Measurements from ENCODE around the gene OR9Q2.

The OR9Q2 gene

GRCh38 chr11:58188770-58189169, at the start of gene OR9Q2:
TSS of gene OR9Q2 (plus strand) at chr11:58189070. CDS start at chr11:58190491, 1,421 bp downstream.
- H3K9me3 ChIP-seq (ENCODE audit: severe bottlenecking) = no peaks in the 10 kb centered on the region
- H3K4me1 ChIP-seq (ENCODE audit: insufficient read depth, poor library complexity, severe bottlenecking) = no peaks in the 10 kb centered on the region
- no peak for ATAC-seq (ENCODE audit: low read depth)
- no peak for DNase-seq (ENCODE audit: low spot score)
- no peaks in the 10 kb centered on the region for H3K36me3 ChIP-seq (ENCODE audit: low read depth)
- no peaks in the 10 kb centered on the region for H3K27me3 ChIP-seq (ENCODE audit: insufficient read depth, poor library complexity, severe bottlenecking)
- no peak for TF ChIP-seq CTCF (IDR thresholded peaks at IDR 0.05; ENCODE audit: poor library complexity, severe bottlenecking)
- no peak within 1 kb of the TSS for H3K4me3 ChIP-seq (ENCODE audit: severe bottlenecking)
- no peak within 1 kb of the TSS for H3K27ac ChIP-seq (ENCODE audit: poor library complexity, severe bottlenecking)

DNA sequence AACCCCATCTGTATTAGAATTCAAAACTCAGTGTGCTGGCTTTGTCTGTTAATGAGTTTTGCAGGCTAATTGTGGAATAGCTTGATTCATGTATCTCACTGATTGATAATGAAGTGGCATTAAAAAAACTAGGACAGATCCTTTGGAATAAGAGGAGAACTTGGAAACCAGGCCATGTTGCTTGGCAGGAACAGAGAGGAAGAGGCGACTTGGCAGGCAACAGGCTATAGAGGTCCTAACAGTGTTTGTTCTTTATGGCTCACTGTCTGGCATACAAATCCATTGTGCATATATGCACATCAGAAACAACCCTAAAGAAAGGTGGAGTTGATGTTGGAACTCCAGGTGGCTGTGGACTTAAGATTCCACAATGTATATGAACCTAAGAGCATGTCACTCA, 46.1 kb upstream of the OR9Q2 start:
- DNase-seq (ENCODE audit: low spot score) = no peak
- no peak for TF ChIP-seq CTCF (IDR thresholded peaks at IDR 0.05; ENCODE audit: poor library complexity, severe bottlenecking)

DNA sequence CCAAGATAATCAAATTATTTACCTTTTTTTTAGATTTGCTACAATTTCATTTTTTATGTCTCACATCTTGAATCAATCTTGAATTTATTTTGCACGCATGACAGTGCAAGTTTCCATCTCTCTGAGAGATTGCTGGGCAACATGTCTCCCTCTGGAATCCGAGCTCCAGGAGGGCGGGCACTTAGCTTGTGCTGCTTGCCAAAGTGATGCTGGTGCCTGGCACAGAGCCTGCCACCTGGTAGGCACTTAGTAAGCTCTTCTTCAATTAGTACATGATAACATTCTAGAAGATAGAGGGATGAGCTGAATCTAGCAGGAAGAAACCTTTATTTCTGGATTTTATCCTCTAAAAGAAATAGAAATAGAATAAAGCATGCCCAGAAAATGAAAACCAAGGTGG, 36.1 kb upstream of the OR9Q2 start:
- ATAC-seq (ENCODE audit: low read depth) (no peak), DNase-seq (ENCODE audit: low spot score) (no peak)
- H3K36me3 ChIP-seq (ENCODE audit: low read depth) = no peaks in the 10 kb centered on the region
- no peak overlapping the region for H3K4me3 ChIP-seq (ENCODE audit: severe bottlenecking)
- no peaks in the 10 kb centered on the region for H3K27me3 ChIP-seq (ENCODE audit: insufficient read depth, poor library complexity, severe bottlenecking)
- H3K27ac ChIP-seq (ENCODE audit: poor library complexity, severe bottlenecking) = no peak overlapping the region
- no peaks in the 10 kb centered on the region for H3K9me3 ChIP-seq (ENCODE audit: severe bottlenecking)
- no peaks in the 10 kb centered on the region for H3K4me1 ChIP-seq (ENCODE audit: insufficient read depth, poor library complexity, severe bottlenecking)
- TF ChIP-seq CTCF (IDR thresholded peaks at IDR 0.05; ENCODE audit: poor library complexity, severe bottlenecking) = no peak

More for the DNA sequence above, 46.1 kb upstream of the OR9Q2 start:
- Histone ChIP-seq H3K4me1 (ENCODE audit: insufficient read depth, poor library complexity, severe bottlenecking) (no peaks in the 10 kb centered on the region), H3K27ac (ENCODE audit: poor library complexity, severe bottlenecking) (no peak overlapping the region), H3K9me3 (ENCODE audit: severe bottlenecking) (no peaks in the 10 kb centered on the region), H3K4me3 (ENCODE audit: severe bottlenecking) (no peak overlapping the region), H3K27me3 (ENCODE audit: insufficient read depth, poor library complexity, severe bottlenecking) (no peaks in the 10 kb centered on the region), H3K36me3 (ENCODE audit: low read depth) (no peaks in the 10 kb centered on the region)
- no peak for ATAC-seq (ENCODE audit: low read depth)

DNA sequence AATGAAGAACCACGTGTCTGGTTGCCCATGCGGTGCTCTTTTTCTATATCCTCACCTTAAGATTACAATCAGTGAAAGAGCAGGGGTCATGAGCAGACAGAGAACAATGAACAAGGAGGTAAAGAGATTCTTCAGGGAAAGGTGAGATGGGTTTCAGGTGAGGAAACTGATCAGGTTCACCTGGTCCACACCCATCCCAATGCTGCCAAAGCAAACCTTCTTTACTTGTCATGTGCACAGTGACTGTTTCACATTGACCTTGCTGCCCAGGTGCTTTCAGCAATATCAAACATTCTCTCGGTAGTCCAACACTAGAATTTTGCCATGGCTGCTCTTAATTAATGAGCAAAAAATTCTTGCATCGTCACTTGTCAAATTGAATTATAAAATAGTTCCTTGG, 24.5 kb upstream of the OR9Q2 start:
- no peak overlapping the region for H3K27ac ChIP-seq (ENCODE audit: poor library complexity, severe bottlenecking)
- ATAC-seq (ENCODE audit: low read depth) = no peak
- TF ChIP-seq CTCF (IDR thresholded peaks at IDR 0.05; ENCODE audit: poor library complexity, severe bottlenecking) = no peak
- no peaks in the 10 kb centered on the region for H3K4me1 ChIP-seq (ENCODE audit: insufficient read depth, poor library complexity, severe bottlenecking)
- no peaks in the 10 kb centered on the region for H3K36me3 ChIP-seq (ENCODE audit: low read depth)
- H3K4me3 ChIP-seq (ENCODE audit: severe bottlenecking) = no peak overlapping the region
- no peaks in the 10 kb centered on the region for H3K27me3 ChIP-seq (ENCODE audit: insufficient read depth, poor library complexity, severe bottlenecking)
- DNase-seq (ENCODE audit: low spot score) = no peak
- no peaks in the 10 kb centered on the region for H3K9me3 ChIP-seq (ENCODE audit: severe bottlenecking)

- ATAC-seq (ENCODE audit: low read depth) (no peak), DNase-seq (ENCODE audit: low spot score) (no peak)
- no peak overlapping the region for H3K4me3 ChIP-seq (ENCODE audit: severe bottlenecking)
- no peaks in the 10 kb centered on the region for H3K27me3 ChIP-seq (ENCODE audit: insufficient read depth, poor library complexity, severe bottlenecking)
- H3K9me3 ChIP-seq (ENCODE audit: severe bottlenecking) = no peaks in the 10 kb centered on the region
- H3K36me3 ChIP-seq (ENCODE audit: low read depth) = no peaks in the 10 kb centered on the region
- no peak for TF ChIP-seq CTCF (IDR thresholded peaks at IDR 0.05; ENCODE audit: poor library complexity, severe bottlenecking)
- H3K4me1 ChIP-seq (ENCODE audit: insufficient read depth, poor library complexity, severe bottlenecking) = no peaks in the 10 kb centered on the region
- H3K27ac ChIP-seq (ENCODE audit: poor library complexity, severe bottlenecking) = no peak overlapping the region
Measured at GRCh38 chr11:58164990-58165389, 23.9 kb upstream of the OR9Q2 start.

Measured in RWPE2 (cell line).